DND-41 (cell line): Measurements from ENCODE around the gene GSE1.

Source experiments
- ATAC-seq: fragments of 200-7000 bp; cut with Tn5 transposase; 3 replicates; pipeline ENCODE4 v1.9.1; 2021; ENCODE audit warnings: low read depth; ENCODE audit not compliant: insufficient read depth
- DNase-seq: peaks from one replicate; pipeline ENCODE4 v3.0.0-alpha.2; 2020
- H2AFZ ChIP-seq: 2 replicates; pipeline ENCODE4 v1.6.0; 2012; ENCODE audit warnings: low read depth, low read length
- H3K27ac ChIP-seq: 2 replicates; pipeline ENCODE4 v1.5.1; 2012; ENCODE audit warnings: low read length, inconsistent platforms
- H3K27me3 ChIP-seq: fragments of 200-600 bp; sonication (generic); 2 replicates; pipeline ENCODE4 v1.6.0; 2012; ENCODE audit warnings: low read length, mild to moderate bottlenecking, inconsistent platforms; ENCODE audit not compliant: insufficient read depth, poor library complexity
- H3K36me3 ChIP-seq: 2 replicates; pipeline ENCODE4 v1.5.1; 2012; ENCODE audit warnings: low read length, inconsistent platforms; ENCODE audit not compliant: insufficient read depth
- H3K4me1 ChIP-seq: 2 replicates; pipeline ENCODE4 v1.5.1; 2012; ENCODE audit warnings: mild to moderate bottlenecking, low read length; ENCODE audit not compliant: insufficient read depth
- H3K4me2 ChIP-seq: 2 replicates; pipeline ENCODE4 v1.6.0; 2012; ENCODE audit warnings: mild to moderate bottlenecking, moderate library complexity, low read length, inconsistent platforms; ENCODE audit not compliant: insufficient read depth
- H3K4me3 ChIP-seq, 2 experiments: fragments of 200-600 bp in 1 of 2; shearing (Covaris generic) in 1 of 2; 2 replicates each; pipeline ENCODE4 v1.5.1; 2012 to 2016; ENCODE audit warnings: inconsistent platforms in 2 of 2, low read length in 2 of 2, mild to moderate bottlenecking in 2 of 2, low read depth in 1 of 2, moderate library complexity in 1 of 2
- H3K79me2 ChIP-seq: 2 replicates; pipeline ENCODE4 v1.6.0; 2012; ENCODE audit warnings: low read length, inconsistent platforms; ENCODE audit not compliant: insufficient read depth
- H3K9ac ChIP-seq: 2 replicates; pipeline ENCODE4 v1.6.0; 2012; ENCODE audit warnings: low read depth, mild to moderate bottlenecking, inconsistent platforms, low read length, moderate library complexity
- H3K9me3 ChIP-seq: 2 replicates; pipeline ENCODE4 v1.5.1; 2012; ENCODE audit warnings: low read length, moderate library complexity, mild to moderate bottlenecking, inconsistent platforms; ENCODE audit not compliant: insufficient read depth, severe bottlenecking
- H4K20me1 ChIP-seq: 2 replicates; pipeline ENCODE4 v1.6.0; 2012; ENCODE audit warnings: low read length; ENCODE audit not compliant: insufficient read depth
- CTCF ChIP-seq: IDR thresholded peaks from 2 replicates; pipeline ENCODE4 v1.5.1; 2012; ENCODE audit warnings: borderline replicate concordance, low read length, moderate library complexity, mild to moderate bottlenecking; ENCODE audit not compliant: poor library complexity, severe bottlenecking; ENCODE audit errors: extremely low read depth
- EZH2 ChIP-seq: IDR thresholded peaks from 3 replicates; pipeline ENCODE4 v1.6.1; 2012; ENCODE audit warnings: borderline replicate concordance, low read depth, mild to moderate bottlenecking, moderate library complexity, low read length, inconsistent platforms; ENCODE audit not compliant: severe bottlenecking

Gene GSE1

GRCh38 chr16:85595812-85596502, 17.2 kb upstream of the GSE1 start:
- Histone ChIP-seq H3K79me2 (peaks cover 85% of the 10 kb centered on the region), H3K27ac (no peak overlapping the region), H2AFZ (no peak overlapping the region), H3K4me1 (no peaks in the 10 kb centered on the region), H3K4me3 (no peak overlapping the region), H4K20me1 (peaks cover 78% of the 10 kb centered on the region), H3K9ac (no peak overlapping the region), H3K9me3 (no peaks in the 10 kb centered on the region), H3K36me3 (peaks cover 16% of the 10 kb centered on the region; the same call in 1 of the 2 replicates), H3K4me2 (no peak overlapping the region), H3K27me3 (no peaks in the 10 kb centered on the region)
- DNase-seq (no peak), ATAC-seq (no peak)
- TF ChIP-seq CTCF (no peak), EZH2 (no peak)

- Histone ChIP-seq H2AFZ (no peak overlapping the region), H4K20me1 (peaks cover 82% of the 10 kb centered on the region), H3K9me3 (no peaks in the 10 kb centered on the region), H3K4me1 (no peaks in the 10 kb centered on the region), H3K27ac (no peak overlapping the region), H3K9ac (no peak overlapping the region), H3K4me3 (no peak overlapping the region), H3K27me3 (no peaks in the 10 kb centered on the region), H3K79me2 (peaks cover 85% of the 10 kb centered on the region), H3K36me3 (peaks cover 9% of the 10 kb centered on the region; the same call in 1 of the 2 replicates), H3K4me2 (no peak overlapping the region)
- ATAC-seq (no peak), DNase-seq (no peak)
- TF ChIP-seq EZH2, result no peak
Measured at GRCh38 chr16:85598141-85598540, 15.0 kb upstream of the GSE1 start.

- DNase-seq (no peak), ATAC-seq (no peak)
- peaks cover 88% of the 10 kb centered on the region for H3K79me2 ChIP-seq
- H2AFZ ChIP-seq, result no peak overlapping the region
- TF ChIP-seq CTCF (no peak), EZH2 (no peak)
- H3K9me3 ChIP-seq, result no peaks in the 10 kb centered on the region
- peaks cover 10% of the 10 kb centered on the region; the same call in 1 of the 2 replicates for H3K36me3 ChIP-seq
- no peak overlapping the region for H3K27ac ChIP-seq
- H4K20me1 ChIP-seq, result peaks cover 82% of the 10 kb centered on the region
- H3K27me3 ChIP-seq, result no peaks in the 10 kb centered on the region
- no peak overlapping the region for H3K4me3 ChIP-seq
- no peak overlapping the region for H3K9ac ChIP-seq
- no peak overlapping the region for H3K4me2 ChIP-seq
- peaks cover 3% of the 10 kb centered on the region for H3K4me1 ChIP-seq
Measured at GRCh38 chr16:85600078-85600477, 13.0 kb upstream of the GSE1 start.

- peaks cover 84% of the 10 kb centered on the region for H4K20me1 ChIP-seq
- ATAC-seq (peak; percentile 29; the same call in 2 of the 3 replicates), DNase-seq (no peak)
- no peak overlapping the region for H3K9ac ChIP-seq
- H3K27me3 ChIP-seq, result no peaks in the 10 kb centered on the region
- no peak overlapping the region for H3K27ac ChIP-seq
- TF ChIP-seq CTCF (no peak), EZH2 (no peak)
- H3K4me2 ChIP-seq, result no peak overlapping the region
- H3K36me3 ChIP-seq, result peaks cover 15% of the 10 kb centered on the region; the same call in 1 of the 2 replicates
- peaks cover 9% of the 10 kb centered on the region for H3K4me1 ChIP-seq
- peaks cover 90% of the 10 kb centered on the region for H3K79me2 ChIP-seq
- H2AFZ ChIP-seq, result no peak overlapping the region
- H3K4me3 ChIP-seq, result no peak overlapping the region
- H3K9me3 ChIP-seq, result no peaks in the 10 kb centered on the region
Measured at GRCh38 chr16:85600530-85601271, 12.4 kb upstream of the GSE1 start.
